OCI-LY1 (cell line): ENCODE results near the gene CBFA2T3.

ENCODE experiments used
- H2AFZ ChIP-seq: fragments of 200-600 bp; sonication (generic), shearing (Covaris generic); 2 replicates; pipeline ENCODE4 v1.6.0; 2014; ENCODE audit warnings: antibody characterized with exemption, mild to moderate bottlenecking, low read length
- H3F3A ChIP-seq: fragments of 200-600 bp; sonication (generic), shearing (Covaris generic); 2 replicates; pipeline ENCODE4 v1.6.0; 2014; ENCODE audit warnings: mild to moderate bottlenecking, antibody characterized with exemption, low read length, moderate library complexity; ENCODE audit not compliant: insufficient read depth
- H3K27ac ChIP-seq: fragments of 200-600 bp; sonication (generic); 2 replicates; pipeline ENCODE4 v1.5.1; 2014; ENCODE audit warnings: low read length, mixed run types, mild to moderate bottlenecking, low read depth; ENCODE audit not compliant: poor library complexity, severe bottlenecking
- H3K27me3 ChIP-seq: fragments of 200-600 bp; sonication (generic); 2 replicates; pipeline ENCODE4 v1.6.0; 2014; ENCODE audit warnings: antibody characterized with exemption, mild to moderate bottlenecking, low read length, moderate library complexity; ENCODE audit not compliant: insufficient read depth
- H3K36me3 ChIP-seq: fragments of 200-600 bp; sonication (generic); 2 replicates; pipeline ENCODE4 v1.6.1; 2014; ENCODE audit warnings: mild to moderate bottlenecking, antibody characterized with exemption, low read length, moderate library complexity, mixed read lengths; ENCODE audit not compliant: insufficient read depth
- H3K4me1 ChIP-seq: fragments of 200-600 bp; sonication (generic); 2 replicates; pipeline ENCODE4 v1.5.1; 2014; ENCODE audit warnings: mild to moderate bottlenecking, low read length, moderate library complexity; ENCODE audit not compliant: insufficient read depth, severe bottlenecking
- H3K4me2 ChIP-seq: fragments of 200-600 bp; sonication (generic), shearing (Covaris generic); 2 replicates; pipeline ENCODE4 v1.6.1; 2014; ENCODE audit warnings: low read length
- H3K4me3 ChIP-seq: fragments of 200-600 bp; sonication (generic); 2 replicates; pipeline ENCODE4 v1.5.1; 2014; ENCODE audit warnings: low read length, low read depth, mild to moderate bottlenecking, mixed read lengths; ENCODE audit not compliant: poor library complexity, severe bottlenecking
- H3K79me2 ChIP-seq: fragments of 200-600 bp; shearing (Covaris generic); 2 replicates; pipeline ENCODE4 v1.6.1; 2016; ENCODE audit warnings: mixed run types, low read length, mixed read lengths; ENCODE audit not compliant: insufficient read depth
- H3K9ac ChIP-seq: fragments of 200-600 bp; sonication (generic), shearing (Covaris generic); 2 replicates; pipeline ENCODE4 v1.6.1; 2014; ENCODE audit warnings: mild to moderate bottlenecking, low read length, mixed read lengths
- H3K9me2 ChIP-seq: fragments of 200-600 bp; sonication (generic), shearing (Covaris generic); 2 replicates; pipeline ENCODE4 v1.6.1; 2014; ENCODE audit warnings: low read depth, mild to moderate bottlenecking, low read length, mixed read lengths
- H3K9me3 ChIP-seq: fragments of 200-600 bp; shearing (Covaris generic); 2 replicates; pipeline ENCODE4 v1.6.1; 2014; ENCODE audit warnings: low read length, mixed read lengths
- H4K20me1 ChIP-seq: fragments of 200-600 bp; sonication (generic), shearing (Covaris generic); 2 replicates; pipeline ENCODE4 v1.6.0; 2016; ENCODE audit warnings: mild to moderate bottlenecking, low read length; ENCODE audit not compliant: insufficient read depth
- EZH2 ChIP-seq: fragments of 200-600 bp; sonication (generic), shearing (Covaris generic); IDR thresholded peaks from 2 replicates; pipeline ENCODE4 v1.8.0; 2017; ENCODE audit warnings: borderline replicate concordance, mixed run types, mild to moderate bottlenecking, antibody characterized with exemption, low read length, moderate library complexity, mixed read lengths
- TF ChIP-seq, protein P1 (sequence below): fragments of 200-600 bp; sonication (generic), shearing (Covaris generic); IDR thresholded peaks from 2 replicates; pipeline ENCODE4 v1.5.1; 2017; ENCODE audit warnings: mild to moderate bottlenecking, antibody characterized with exemption, low read length, moderate library complexity, mixed read lengths

Gene CBFA2T3

DNA sequence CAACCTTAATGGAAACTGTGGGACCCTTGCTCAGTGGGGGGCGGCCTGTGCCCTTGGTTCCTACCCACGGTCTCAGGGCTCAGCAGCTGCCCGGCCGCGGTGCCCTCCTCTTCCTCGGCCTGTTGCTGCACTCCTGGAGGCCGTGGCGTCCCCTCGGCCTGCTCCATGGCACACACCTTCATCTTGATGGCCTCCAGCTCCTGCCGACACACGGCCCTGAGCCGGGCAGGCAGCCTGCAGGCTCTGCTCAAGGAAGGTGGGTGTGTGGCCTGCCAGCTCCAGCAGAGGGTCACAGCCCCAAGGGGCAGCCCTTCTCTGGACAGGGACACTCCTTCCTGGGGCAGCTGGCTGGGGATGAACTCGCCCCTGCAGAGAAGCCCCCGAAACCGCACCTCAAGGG is 111.3 kb downstream of the CBFA2T3 start:
- H4K20me1 ChIP-seq: no peaks in the 10 kb centered on the region
- H3K4me3 ChIP-seq: no peak overlapping the region
- H3K4me2 ChIP-seq: no peak overlapping the region
- peaks cover 14% of the 10 kb centered on the region for H3K27me3 ChIP-seq
- no peak overlapping the region for H2AFZ ChIP-seq
- no peak overlapping the region for H3K27ac ChIP-seq
- H3K9me3 ChIP-seq: no peaks in the 10 kb centered on the region
- H3K9me2 ChIP-seq: no peaks in the 10 kb centered on the region
- H3K4me1 ChIP-seq: no peaks in the 10 kb centered on the region
- TF ChIP-seq, protein P1, sequence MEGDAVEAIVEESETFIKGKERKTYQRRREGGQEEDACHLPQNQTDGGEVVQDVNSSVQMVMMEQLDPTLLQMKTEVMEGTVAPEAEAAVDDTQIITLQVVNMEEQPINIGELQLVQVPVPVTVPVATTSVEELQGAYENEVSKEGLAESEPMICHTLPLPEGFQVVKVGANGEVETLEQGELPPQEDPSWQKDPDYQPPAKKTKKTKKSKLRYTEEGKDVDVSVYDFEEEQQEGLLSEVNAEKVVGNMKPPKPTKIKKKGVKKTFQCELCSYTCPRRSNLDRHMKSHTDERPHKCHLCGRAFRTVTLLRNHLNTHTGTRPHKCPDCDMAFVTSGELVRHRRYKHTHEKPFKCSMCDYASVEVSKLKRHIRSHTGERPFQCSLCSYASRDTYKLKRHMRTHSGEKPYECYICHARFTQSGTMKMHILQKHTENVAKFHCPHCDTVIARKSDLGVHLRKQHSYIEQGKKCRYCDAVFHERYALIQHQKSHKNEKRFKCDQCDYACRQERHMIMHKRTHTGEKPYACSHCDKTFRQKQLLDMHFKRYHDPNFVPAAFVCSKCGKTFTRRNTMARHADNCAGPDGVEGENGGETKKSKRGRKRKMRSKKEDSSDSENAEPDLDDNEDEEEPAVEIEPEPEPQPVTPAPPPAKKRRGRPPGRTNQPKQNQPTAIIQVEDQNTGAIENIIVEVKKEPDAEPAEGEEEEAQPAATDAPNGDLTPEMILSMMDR: no peak
- TF ChIP-seq EZH2: no peak
- no peak overlapping the region for H3K9ac ChIP-seq
- peaks cover 9% of the 10 kb centered on the region; the same call in 1 of the 2 replicates for H3K36me3 ChIP-seq
- no peaks in the 10 kb centered on the region for H3F3A ChIP-seq
- no peaks in the 10 kb centered on the region for H3K79me2 ChIP-seq

DNA sequence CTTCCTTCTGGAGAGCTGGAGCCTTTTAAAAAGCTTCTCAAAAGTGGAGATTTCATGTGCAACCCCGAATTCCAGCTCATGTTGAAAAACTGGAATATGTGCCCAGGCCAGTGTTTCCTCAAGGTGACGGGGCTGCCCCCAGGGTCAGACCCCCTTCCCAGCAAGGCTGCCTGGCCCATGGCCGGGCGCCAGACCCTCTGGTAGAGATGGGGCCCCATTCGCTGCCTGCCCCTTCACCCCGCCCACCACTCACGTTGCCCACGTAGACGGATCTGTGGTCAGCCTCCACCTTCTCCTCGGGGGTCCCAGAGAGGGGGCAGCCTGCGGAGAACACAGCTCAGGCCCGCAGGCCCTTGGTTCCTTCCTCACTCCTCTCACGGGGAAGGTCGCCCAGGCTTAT is 111.7 kb downstream of the CBFA2T3 start:
- Histone ChIP-seq H3K9me3 (no peaks in the 10 kb centered on the region), H3K79me2 (no peaks in the 10 kb centered on the region), H3K9me2 (no peaks in the 10 kb centered on the region), H3K4me1 (no peaks in the 10 kb centered on the region), H3F3A (no peaks in the 10 kb centered on the region), H3K9ac (no peak overlapping the region), H2AFZ (no peak overlapping the region), H3K27me3 (peaks cover 10% of the 10 kb centered on the region; the same call in 1 of the 2 replicates), H3K27ac (no peak overlapping the region), H3K4me3 (no peak overlapping the region), H3K4me2 (no peak overlapping the region), H3K36me3 (peaks cover 14% of the 10 kb centered on the region), H4K20me1 (no peaks in the 10 kb centered on the region)
- no peak for TF ChIP-seq EZH2
- TF ChIP-seq, protein P1: no peak

DNA sequence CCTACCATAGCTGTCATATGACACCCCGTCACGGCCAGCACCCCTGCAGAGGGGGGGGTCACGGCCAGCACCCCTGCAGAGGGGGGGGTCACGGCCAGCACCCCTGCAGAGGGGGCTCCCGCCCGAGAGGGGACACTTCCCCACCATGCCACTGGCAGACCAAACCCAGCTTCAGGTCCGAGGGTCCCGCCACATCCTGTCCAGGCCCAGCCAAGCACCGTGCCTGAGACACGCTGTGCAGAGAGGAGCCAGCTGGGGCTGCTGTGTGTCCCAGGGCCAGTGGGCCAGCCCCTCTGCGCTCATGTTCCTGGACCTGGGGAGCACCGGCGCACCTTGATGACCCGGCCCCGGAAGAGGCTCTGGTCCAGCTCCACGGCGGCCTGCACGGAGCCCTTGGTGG is 112.5 kb downstream of the CBFA2T3 start:
- Histone ChIP-seq H3K4me1 (peaks cover 6% of the 10 kb centered on the region), H3K9me3 (no peaks in the 10 kb centered on the region), H3K27me3 (peaks cover 8% of the 10 kb centered on the region; the same call in 1 of the 2 replicates), H3K79me2 (no peaks in the 10 kb centered on the region), H2AFZ (no peak overlapping the region), H3K4me3 (no peak overlapping the region), H3K4me2 (no peak overlapping the region), H4K20me1 (no peaks in the 10 kb centered on the region), H3F3A (no peaks in the 10 kb centered on the region), H3K36me3 (peaks cover 22% of the 10 kb centered on the region), H3K9ac (no peak overlapping the region), H3K27ac (no peak overlapping the region), H3K9me2 (no peaks in the 10 kb centered on the region)
- TF ChIP-seq, protein P1: no peak
- no peak for TF ChIP-seq EZH2
